SK-N-SH treated with all-trans-retinoic acid at 6 μM for 48 hours (cell line): ENCODE measurements around the gene ASAH2.

Experiments
- ARNTL ChIP-seq: fragments of 450-650 bp; formaldehyde crosslinking; IDR thresholded peaks from 2 replicates; pipeline ENCODE4 v1.5.0; 2020; ENCODE audit warnings: low read depth, mild to moderate bottlenecking, moderate library complexity, borderline replicate concordance
- BACH2 ChIP-seq: fragments of 250-450 bp; sonication (Bioruptor Pico); IDR thresholded peaks from 2 replicates; pipeline ENCODE4 v1.9.0; 2021; ENCODE audit warnings: mild to moderate bottlenecking, borderline replicate concordance
- CREB5 ChIP-seq: fragments of 250-450 bp; sonication (Bioruptor Pico); IDR thresholded peaks from 2 replicates; pipeline ENCODE4 v1.5.1; 2020; ENCODE audit warnings: low read depth, mild to moderate bottlenecking, moderate library complexity
- CSDC2 ChIP-seq: fragments of 250-450 bp; sonication (Bioruptor Pico); IDR thresholded peaks from 2 replicates; pipeline ENCODE4 v1.5.0; 2020; ENCODE audit warnings: mild to moderate bottlenecking, moderate library complexity
- ESRRG ChIP-seq: fragments of 250-450 bp; sonication (Bioruptor Pico); IDR thresholded peaks from 2 replicates; pipeline ENCODE4 v1.6.1; 2021; ENCODE audit warnings: mild to moderate bottlenecking
- GLIS3 ChIP-seq: fragments of 250-450 bp; sonication (Bioruptor Pico); IDR thresholded peaks from 2 replicates; pipeline ENCODE4 v1.5.0; 2020; ENCODE audit warnings: mild to moderate bottlenecking, moderate library complexity
- ISL1 ChIP-seq: fragments of 250-450 bp; sonication (Bioruptor Pico); IDR thresholded peaks from 2 replicates; pipeline ENCODE4 v2.1.2; 2022; ENCODE audit warnings: mild to moderate bottlenecking, moderate library complexity
- OSR1 ChIP-seq: fragments of 250-450 bp; sonication (Bioruptor Pico); IDR thresholded peaks from 2 replicates; pipeline ENCODE4 v1.8.0; 2022; ENCODE audit warnings: moderate library complexity, mild to moderate bottlenecking, inconsistent platforms
- PPARA ChIP-seq: fragments of 250-450 bp; sonication (Bioruptor Pico); IDR thresholded peaks from 2 replicates; pipeline ENCODE4 v1.5.0; 2020; ENCODE audit warnings: mild to moderate bottlenecking, borderline replicate concordance
- RARB ChIP-seq: fragments of 250-450 bp; sonication (Bioruptor Pico); IDR thresholded peaks from 2 replicates; pipeline ENCODE4 v1.8.0; 2021; ENCODE audit warnings: mild to moderate bottlenecking, moderate library complexity
- ZFP3 ChIP-seq: fragments of 250-450 bp; sonication (Bioruptor Pico); IDR thresholded peaks from 2 replicates; pipeline ENCODE4 v1.5.0; 2020; ENCODE audit warnings: mild to moderate bottlenecking, moderate library complexity
- ZFP30 ChIP-seq: fragments of 450-650 bp; formaldehyde crosslinking; IDR thresholded peaks from 2 replicates; pipeline ENCODE4 v1.5.0; 2022; ENCODE audit warnings: mild to moderate bottlenecking, moderate library complexity
- ZNF8 ChIP-seq: fragments of 450-650 bp; formaldehyde crosslinking; IDR thresholded peaks from 2 replicates; pipeline ENCODE4 v1.5.0; 2020; ENCODE audit warnings: mild to moderate bottlenecking, moderate library complexity
- TF ChIP-seq, protein P1 (sequence below): fragments of 250-450 bp; sonication (Bioruptor Pico); IDR thresholded peaks from 2 replicates; pipeline ENCODE4 v1.8.0; 2020; ENCODE audit warnings: mild to moderate bottlenecking, moderate library complexity, borderline replicate concordance

DNA sequence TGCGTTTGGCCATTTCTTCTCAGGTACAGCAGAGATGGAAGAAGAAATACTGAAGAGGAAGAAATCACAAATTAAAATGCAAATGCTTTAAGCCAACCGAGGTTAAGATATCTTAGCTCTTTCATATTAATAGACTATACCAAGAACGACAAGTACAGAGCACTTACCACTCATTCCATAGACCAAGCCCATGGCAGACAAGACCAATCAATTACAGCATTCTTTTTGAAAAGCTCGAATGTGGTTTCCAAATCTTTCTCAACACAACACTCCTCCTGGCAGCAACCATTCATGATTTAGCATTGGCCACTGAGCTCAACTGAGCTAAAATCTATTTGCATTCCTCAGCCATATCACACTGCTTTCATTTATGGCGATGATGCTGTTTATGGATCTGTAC is 2.7 kb downstream of the ASAH2 start:
- TF ChIP-seq ISL1 (CRISPR knock-in tag) (no peak), ARNTL (no peak), OSR1 (no peak), CREB5 (CRISPR knock-in tag) (no peak), ESRRG (CRISPR knock-in tag) (no peak), GLIS3 (CRISPR knock-in tag) (no peak), ZFP3 (no peak), ZFP30 (CRISPR knock-in tag) (no peak), ZNF8 (no peak), RARB (CRISPR knock-in tag) (no peak), CSDC2 (CRISPR knock-in tag) (no peak), PPARA (CRISPR knock-in tag) (no peak), BACH2 (no peak)
- TF ChIP-seq, protein P1, sequence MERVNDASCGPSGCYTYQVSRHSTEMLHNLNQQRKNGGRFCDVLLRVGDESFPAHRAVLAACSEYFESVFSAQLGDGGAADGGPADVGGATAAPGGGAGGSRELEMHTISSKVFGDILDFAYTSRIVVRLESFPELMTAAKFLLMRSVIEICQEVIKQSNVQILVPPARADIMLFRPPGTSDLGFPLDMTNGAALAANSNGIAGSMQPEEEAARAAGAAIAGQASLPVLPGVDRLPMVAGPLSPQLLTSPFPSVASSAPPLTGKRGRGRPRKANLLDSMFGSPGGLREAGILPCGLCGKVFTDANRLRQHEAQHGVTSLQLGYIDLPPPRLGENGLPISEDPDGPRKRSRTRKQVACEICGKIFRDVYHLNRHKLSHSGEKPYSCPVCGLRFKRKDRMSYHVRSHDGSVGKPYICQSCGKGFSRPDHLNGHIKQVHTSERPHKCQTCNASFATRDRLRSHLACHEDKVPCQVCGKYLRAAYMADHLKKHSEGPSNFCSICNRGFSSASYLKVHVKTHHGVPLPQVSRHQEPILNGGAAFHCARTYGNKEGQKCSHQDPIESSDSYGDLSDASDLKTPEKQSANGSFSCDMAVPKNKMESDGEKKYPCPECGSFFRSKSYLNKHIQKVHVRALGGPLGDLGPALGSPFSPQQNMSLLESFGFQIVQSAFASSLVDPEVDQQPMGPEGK = no peak
